DMS53 (cell line): ENCODE measurements around the gene PRX.
"Not testable (repeated sequence)": the region's sequence is repeated elsewhere in the genome, so short reads cannot be mapped to it uniquely, and the experiment has no call there.

ENCODE experiments used
- DNase-seq: peaks from one replicate; lab custom pipeline; 2025; lab: John Stamatoyannopoulos, UW

Gene PRX

GRCh38 chr19:40389404-40390083 lies 23.6 kb downstream of the PRX start:
- DNase-seq, result no peak

GRCh38 chr19:40388481-40388880 lies 24.7 kb downstream of the PRX start:
- DNase-seq, result no peak

- no peak for DNase-seq
These were observed 26.0 kb downstream of the PRX start for GRCh38 chr19:40387155-40387554.

GRCh38 chr19:40383668-40384248 lies 29.4 kb downstream of the PRX start:
- DNase-seq, result peak; percentile 16

- DNase-seq, result no peak
These were observed 31.9 kb downstream of the PRX start for GRCh38 chr19:40381321-40381720.

- DNase-seq, result peak; percentile 15
These were observed 32.8 kb downstream of the PRX start for GRCh38 chr19:40380199-40381037.

GRCh38 chr19:40379446-40380198 lies 33.6 kb downstream of the PRX start:
- DNase-seq, result no peak

GRCh38 chr19:40378509-40378908 lies 34.7 kb downstream of the PRX start:
- no peak for DNase-seq

GRCh38 chr19:40377876-40378385 lies 35.2 kb downstream of the PRX start:
- DNase-seq, result no peak

GRCh38 chr19:40376286-40376862 lies 36.8 kb downstream of the PRX start:
- no peak for DNase-seq

GRCh38 chr19:40374084-40374483 lies 39.1 kb downstream of the PRX start:
- no peak for DNase-seq

GRCh38 chr19:40371802-40372122 lies 41.4 kb downstream of the PRX start:
- DNase-seq, result no peak

- no peak for DNase-seq
These were observed 42.0 kb downstream of the PRX start for GRCh38 chr19:40370997-40371801.

- not testable (repeated sequence) for DNase-seq
These were observed 42.9 kb downstream of the PRX start for GRCh38 chr19:40370253-40370652.

- no peak for DNase-seq
These were observed 43.4 kb downstream of the PRX start for GRCh38 chr19:40369797-40370196.

- DNase-seq, result no peak
These were observed 45.4 kb downstream of the PRX start for GRCh38 chr19:40367577-40368434.

- no peak for DNase-seq
These were observed 46.2 kb downstream of the PRX start for GRCh38 chr19:40366697-40367561.

- DNase-seq, result no peak
These were observed 47.4 kb downstream of the PRX start for GRCh38 chr19:40365613-40366401.
